Measurements from ENCODE around the gene ZNF638.
"Not testable (repeated sequence)": the region's sequence is repeated elsewhere in the genome, so short reads cannot be mapped to it uniquely, and the experiment has no call there.

The ZNF638 gene

DNA sequence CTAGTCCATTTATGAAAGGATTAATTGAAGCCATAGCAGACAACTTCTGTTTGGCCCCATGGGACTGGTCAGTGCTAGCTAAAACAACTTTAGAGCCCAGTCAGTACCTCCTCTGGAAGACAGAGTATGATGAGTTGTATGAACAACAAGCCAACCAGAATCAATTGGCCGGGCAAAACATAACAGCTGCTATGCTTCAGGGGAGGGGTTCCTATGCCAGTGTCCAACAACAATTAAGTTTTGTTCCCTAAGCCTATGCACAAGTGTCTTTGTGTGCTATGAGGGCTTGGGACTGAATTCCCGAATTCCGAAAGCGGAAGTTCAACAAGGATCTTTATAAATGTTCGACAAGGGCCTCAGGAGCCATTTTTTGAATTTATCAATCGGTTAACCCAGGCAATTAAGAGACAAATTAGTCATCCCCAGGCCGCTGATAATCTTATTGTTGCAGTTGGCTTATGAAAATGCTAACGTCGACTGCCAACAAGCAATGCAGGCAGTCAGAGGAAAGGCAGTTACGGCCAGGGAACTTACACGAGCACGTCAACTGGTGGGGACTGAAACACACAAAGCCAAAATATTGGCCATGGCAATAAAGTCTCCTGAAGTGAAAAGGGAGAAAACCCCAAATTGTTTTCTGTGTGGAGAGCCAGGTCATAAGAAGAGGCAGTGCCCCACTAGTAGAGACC is 57.9 kb downstream of the ZNF638 start:
- DNase-seq (ENCODE audit: low read depth) = no peak
- no peak for TF ChIP-seq CTCF (IDR thresholded peaks at IDR 0.05; ENCODE audit: insufficient read depth, low read depth, low read length, missing control alignments)
- H3K4me3 ChIP-seq (ENCODE audit: low read depth, low read length) = no peak overlapping the region

DNA sequence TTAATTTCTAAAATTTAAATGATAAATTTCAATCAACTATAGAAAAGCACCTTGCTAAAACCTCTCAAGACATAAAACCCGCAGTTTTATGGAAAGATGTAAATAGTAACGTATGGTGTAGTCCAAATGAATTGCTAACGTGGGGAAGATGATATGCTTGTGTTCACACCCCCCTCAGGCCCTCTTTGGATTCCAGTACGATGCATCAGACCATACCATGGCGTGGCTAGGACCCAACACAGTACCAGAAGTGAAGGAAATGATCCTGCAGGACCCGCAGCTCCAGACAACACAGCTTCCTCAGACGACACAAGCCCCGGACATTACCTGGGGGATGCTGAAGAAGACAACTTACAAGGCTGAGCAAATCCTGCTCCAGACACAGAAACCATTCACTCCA is 61.6 kb downstream of the ZNF638 start:
- no peak for DNase-seq (ENCODE audit: low read depth)
- H3K4me3 ChIP-seq (ENCODE audit: low read depth, low read length) = no peak overlapping the region
- no peak for TF ChIP-seq CTCF (IDR thresholded peaks at IDR 0.05; ENCODE audit: insufficient read depth, low read depth, low read length, missing control alignments)

DNA sequence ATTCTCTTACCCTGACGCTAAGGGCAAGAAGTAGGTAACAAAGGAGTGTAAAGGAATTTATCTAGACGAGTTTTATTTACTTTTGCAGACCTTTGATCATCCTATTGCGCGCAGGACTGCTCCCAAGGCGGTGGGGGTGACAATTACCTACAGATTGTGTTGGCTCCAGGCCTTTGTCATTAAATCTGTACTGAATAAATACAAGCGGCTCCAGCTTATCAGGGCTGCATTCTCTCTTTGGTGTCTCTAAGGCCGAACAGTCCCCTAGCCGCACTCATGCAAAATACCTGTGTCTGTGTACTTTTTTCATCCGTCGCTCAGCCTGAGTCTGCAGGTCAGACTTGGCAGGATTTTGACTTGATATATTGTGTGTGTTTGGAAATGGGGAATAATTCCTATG is 63.9 kb downstream of the ZNF638 start:
- DNase-seq (ENCODE audit: low read depth) = no peak
- H3K4me3 ChIP-seq (ENCODE audit: low read depth, low read length) = no peak overlapping the region

DNA sequence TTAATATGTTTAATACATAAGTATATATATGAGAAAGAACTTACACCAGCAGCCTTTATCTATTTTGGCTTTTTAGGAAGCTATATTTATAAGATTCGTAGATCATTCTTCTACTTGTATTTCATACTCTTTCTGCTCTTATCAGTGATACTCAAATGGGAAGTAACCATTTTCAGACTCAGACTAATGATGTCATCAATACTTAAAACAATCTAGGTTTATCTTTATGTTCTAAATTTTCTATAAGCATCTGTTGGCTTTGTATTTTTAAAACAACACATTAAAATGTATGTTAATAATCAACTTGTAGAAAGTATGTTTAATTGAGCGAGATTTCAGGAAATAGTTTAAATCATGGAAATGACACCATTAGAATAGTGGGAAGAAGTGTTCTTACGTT is 70.8 kb downstream of the ZNF638 start:
- H3K4me3 ChIP-seq (ENCODE audit: low read depth, low read length) = no peak overlapping the region
- no peak for DNase-seq (ENCODE audit: low read depth)
- no peak for TF ChIP-seq CTCF (IDR thresholded peaks at IDR 0.05; ENCODE audit: insufficient read depth, low read depth, low read length, missing control alignments)

More for the DNA sequence above, 63.9 kb downstream of the ZNF638 start:
- TF ChIP-seq CTCF (IDR thresholded peaks at IDR 0.05; ENCODE audit: insufficient read depth, low read depth, low read length, missing control alignments) = no peak

- TF ChIP-seq CTCF (IDR thresholded peaks at IDR 0.05; ENCODE audit: insufficient read depth, low read depth, low read length, missing control alignments) = no peak
- H3K4me3 ChIP-seq (ENCODE audit: low read depth, low read length) = no peak overlapping the region
- DNase-seq (ENCODE audit: low read depth) = no peak
Measured at GRCh38 chr2:71409611-71410010, 78.0 kb downstream of the ZNF638 start.

GRCh38 chr2:71410696-71411095 is 79.1 kb downstream of the ZNF638 start:
- TF ChIP-seq CTCF (IDR thresholded peaks at IDR 0.05; ENCODE audit: insufficient read depth, low read depth, low read length, missing control alignments) = no peak
- DNase-seq (ENCODE audit: low read depth) = no peak
- no peak overlapping the region for H3K4me3 ChIP-seq (ENCODE audit: low read depth, low read length)

- not testable (repeated sequence) for H3K4me3 ChIP-seq (ENCODE audit: low read depth, low read length); DNase-seq (ENCODE audit: low read depth)
Measured at GRCh38 chr2:71416866-71417265, 85.3 kb downstream of the ZNF638 start.

Measured in GM12865 (cell line).